K562 (cell line): ENCODE measurements around the gene LY6G6F. TPM values are rescaled to one million over a fixed set of nuclear protein-coding genes. Genes with fewer than 3 reads are reported as not detected.

Source experiments
- CEBPG ChIP-seq, 3 experiments: fragments of 200-800 bp in 1 of 3; sonication (Bioruptor generic) in 1 of 3; sonication (generic) in 1 of 3; formaldehyde crosslinking in 1 of 3; IDR thresholded peaks in 2 of 3; conservative IDR thresholded peaks in 1 of 3; 2 replicates each; pipeline versions ENCODE4 v1.6.1 to v1.8.0; 2016 to 2022; ENCODE audit warnings: missing compliant biosample characterization in 2 of 3, missing genetic modification characterization in 2 of 3, mild to moderate bottlenecking in 1 of 3, missing genetic modification reagents in 1 of 3
- ETV5 ChIP-seq: sonication (generic); formaldehyde crosslinking; IDR thresholded peaks from 2 replicates; pipeline ENCODE4 v1.4.0; 2020; ENCODE audit warnings: low read depth, mild to moderate bottlenecking, missing genetic modification reagents
- KLF13 ChIP-seq: fragments of 450-650 bp; IDR thresholded peaks from 2 replicates; pipeline ENCODE4 v1.6.1; 2016; ENCODE audit warnings: missing genetic modification characterization, low read depth, mild to moderate bottlenecking, missing compliant biosample characterization, moderate library complexity, borderline replicate concordance
- MCM5 ChIP-seq: fragments of 450-650 bp; IDR thresholded peaks from 2 replicates; pipeline ENCODE4 v1.6.1; 2016; ENCODE audit warnings: low read depth
- RBBP5 ChIP-seq: fragments of 200-600 bp; sonication (generic); IDR thresholded peaks from 2 replicates; pipeline ENCODE4 v1.6.1; 2012; ENCODE audit warnings: borderline replicate concordance, mild to moderate bottlenecking, low read length, control low read depth, inconsistent platforms; ENCODE audit not compliant: insufficient read depth, poor library complexity, severe bottlenecking
- RBM14 ChIP-seq: fragments of 200-400 bp; formaldehyde crosslinking; IDR thresholded peaks from 2 replicates; pipeline ENCODE4 v1.6.1; 2018; ENCODE audit warnings: low read depth, mild to moderate bottlenecking, low read length, moderate library complexity, borderline replicate concordance; ENCODE audit not compliant: insufficient read depth
- SOX6 ChIP-seq: fragments of 450-650 bp; IDR thresholded peaks from 2 replicates; pipeline ENCODE4 v1.6.1; 2014; ENCODE audit warnings: mild to moderate bottlenecking
- TEAD1 ChIP-seq, 2 experiments: fragments of 450-650 bp in 1 of 2; sonication (generic) in 1 of 2; formaldehyde crosslinking; IDR thresholded peaks; 2 replicates each; pipeline versions ENCODE4 v1.4.0 to v1.8.0; 2020 to 2022; ENCODE audit warnings: mild to moderate bottlenecking in 2 of 2, missing genetic modification reagents in 1 of 2
- TEAD2 ChIP-seq: fragments of 450-650 bp; IDR thresholded peaks from 2 replicates; pipeline ENCODE4 v1.6.1; 2016; ENCODE audit warnings: missing genetic modification characterization, control low read depth, missing compliant biosample characterization
- ZFX ChIP-seq: sonication (generic); formaldehyde crosslinking; IDR thresholded peaks from 2 replicates; pipeline ENCODE4 v1.8.0; 2022; ENCODE audit warnings: mild to moderate bottlenecking, missing genetic modification reagents, moderate library complexity
- ZNF589 ChIP-seq: fragments of 200-800 bp; sonication (Bioruptor generic); IDR thresholded peaks from 2 replicates; pipeline ENCODE4 v1.6.1; 2016; ENCODE audit warnings: low read depth, missing genetic modification characterization, missing compliant biosample characterization
- polyA plus RNA-seq, 8 experiments: library from polyadenylated mRNA; depleted of rRNA in 4 of 8; stranded (reverse) in 5 of 8; unstranded in 3 of 8; fragments of >200 nt; fragmentation: Nextera tagmentation in 2 of 8; fragmentation: Illumina TruSeq in 1 of 8; extraction: Ambion mirVana in 2 of 8; extraction: Trizol in 1 of 8; gene quantifications; 2 replicates each; pipeline versions ENCODE4 v1.2.1 to v1.2.3, GENCODE V29; 2011 to 2014; ENCODE audit warnings: inconsistent platforms in 1 of 8, missing spikeins in 1 of 8
- total RNA-seq, 7 experiments: library from RNA; depleted of rRNA in 6 of 7; stranded (reverse); fragments of >200 nt in 6 of 7; fragmentation: Illumina TruSeq in 2 of 7; extraction: Trizol in 2 of 7; gene quantifications; 2 replicates each; pipeline versions ENCODE4 v1.2.1 to v1.2.3, GENCODE V29; 2011 to 2021; ENCODE audit warnings: low replicate concordance in 1 of 7
- TF ChIP-seq, protein P1 (sequence below): sonication (generic); formaldehyde crosslinking; IDR thresholded peaks from 2 replicates; pipeline ENCODE4 v1.8.1; 2023; ENCODE audit warnings: mild to moderate bottlenecking, missing genetic modification reagents
- TF ChIP-seq, protein P2 (sequence below): IDR thresholded peaks from 2 replicates; pipeline ENCODE4 v1.6.1; 2011; ENCODE audit not compliant: insufficient read length; ENCODE audit errors: extremely low read depth
- TF ChIP-seq, protein P3 (sequence below), 2 experiments: fragments of 250-450 bp in 1 of 2; fragments of 450-650 bp in 1 of 2; sonication (Bioruptor Pico) in 1 of 2; IDR thresholded peaks; 2 replicates each; pipeline versions ENCODE4 v1.6.1 to v1.8.0; 2016 to 2021; ENCODE audit warnings: mild to moderate bottlenecking in 2 of 2, moderate library complexity in 2 of 2, missing compliant biosample characterization in 1 of 2, missing genetic modification characterization in 1 of 2
- TF ChIP-seq, protein P4 (sequence below): sonication (generic); formaldehyde crosslinking; IDR thresholded peaks from 2 replicates; pipeline ENCODE4 v1.9.0; 2022; ENCODE audit warnings: mild to moderate bottlenecking, missing genetic modification reagents
- TF ChIP-seq, protein P5 (sequence below): fragments of 450-650 bp; formaldehyde crosslinking; conservative IDR thresholded peaks from 2 replicates; pipeline ENCODE4 v1.4.0; 2022; ENCODE audit warnings: mild to moderate bottlenecking, missing genetic modification characterization
- TF ChIP-seq, protein P6 (sequence below): fragments of 250-450 bp; sonication (Bioruptor Pico); IDR thresholded peaks from 2 replicates; pipeline ENCODE4 v1.9.0; 2021; ENCODE audit warnings: mild to moderate bottlenecking, inconsistent platforms

LY6G6F gene
- total and polyA plus RNA-seq, 9 of the 15 experiments (the other 6 are each of a cell fraction or from before 2014, with no cell fraction given), result 0.14 to 0.50 (median 0.28) TPM; not detected in 2

DNA sequence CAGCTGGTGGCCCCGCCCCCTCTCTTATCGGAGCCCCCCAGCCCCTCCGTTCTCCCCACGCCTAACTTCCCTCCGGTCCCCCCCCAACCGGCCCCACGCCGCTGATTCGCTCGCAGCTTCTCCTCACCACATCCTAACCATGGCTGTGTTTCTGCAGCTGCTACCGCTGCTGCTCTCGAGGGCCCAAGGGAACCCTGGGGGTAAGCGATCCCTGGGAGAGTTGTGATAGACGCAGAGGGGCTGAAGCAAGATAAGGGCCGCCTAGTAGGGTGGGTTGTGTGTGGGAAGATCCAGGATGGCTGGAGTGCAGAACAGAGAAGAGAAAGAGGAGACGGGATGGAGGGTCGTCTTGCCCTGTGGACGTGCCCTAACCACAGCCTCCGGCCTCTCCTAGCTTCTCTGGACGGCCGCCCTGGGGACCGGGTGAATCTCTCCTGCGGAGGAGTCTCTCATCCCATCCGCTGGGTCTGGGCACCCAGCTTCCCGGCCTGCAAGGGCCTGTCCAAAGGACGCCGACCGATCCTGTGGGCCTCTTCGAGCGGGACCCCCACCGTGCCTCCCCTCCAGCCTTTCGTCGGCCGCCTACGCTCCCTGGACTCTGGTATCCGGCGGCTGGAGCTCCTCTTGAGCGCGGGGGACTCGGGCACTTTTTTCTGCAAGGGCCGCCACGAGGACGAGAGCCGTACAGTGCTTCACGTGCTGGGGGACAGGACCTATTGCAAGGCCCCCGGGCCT, 16.7 kb downstream of the LY6G6F start, which contains the start of gene MPIG6B (continued):
- TF ChIP-seq, protein P1, sequence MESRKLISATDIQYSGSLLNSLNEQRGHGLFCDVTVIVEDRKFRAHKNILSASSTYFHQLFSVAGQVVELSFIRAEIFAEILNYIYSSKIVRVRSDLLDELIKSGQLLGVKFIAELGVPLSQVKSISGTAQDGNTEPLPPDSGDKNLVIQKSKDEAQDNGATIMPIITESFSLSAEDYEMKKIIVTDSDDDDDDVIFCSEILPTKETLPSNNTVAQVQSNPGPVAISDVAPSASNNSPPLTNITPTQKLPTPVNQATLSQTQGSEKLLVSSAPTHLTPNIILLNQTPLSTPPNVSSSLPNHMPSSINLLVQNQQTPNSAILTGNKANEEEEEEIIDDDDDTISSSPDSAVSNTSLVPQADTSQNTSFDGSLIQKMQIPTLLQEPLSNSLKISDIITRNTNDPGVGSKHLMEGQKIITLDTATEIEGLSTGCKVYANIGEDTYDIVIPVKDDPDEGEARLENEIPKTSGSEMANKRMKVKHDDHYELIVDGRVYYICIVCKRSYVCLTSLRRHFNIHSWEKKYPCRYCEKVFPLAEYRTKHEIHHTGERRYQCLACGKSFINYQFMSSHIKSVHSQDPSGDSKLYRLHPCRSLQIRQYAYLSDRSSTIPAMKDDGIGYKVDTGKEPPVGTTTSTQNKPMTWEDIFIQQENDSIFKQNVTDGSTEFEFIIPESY, result peak; percentile 64; the same call in 1 of the 2 replicates
- TF ChIP-seq ETV5 (CRISPR knock-in tag), result no peak
- TF ChIP-seq RBBP5, result peak; percentile 13
- TF ChIP-seq MCM5, result no peak
- TF ChIP-seq, protein P2, sequence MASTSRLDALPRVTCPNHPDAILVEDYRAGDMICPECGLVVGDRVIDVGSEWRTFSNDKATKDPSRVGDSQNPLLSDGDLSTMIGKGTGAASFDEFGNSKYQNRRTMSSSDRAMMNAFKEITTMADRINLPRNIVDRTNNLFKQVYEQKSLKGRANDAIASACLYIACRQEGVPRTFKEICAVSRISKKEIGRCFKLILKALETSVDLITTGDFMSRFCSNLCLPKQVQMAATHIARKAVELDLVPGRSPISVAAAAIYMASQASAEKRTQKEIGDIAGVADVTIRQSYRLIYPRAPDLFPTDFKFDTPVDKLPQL, result no peak
- TF ChIP-seq TEAD1 (CRISPR knock-in tag; IDR thresholded peaks at IDR 0.05), result 0 out of 4 replicates have a peak, but pooled peaks of 1 of the 2 experiments have one; percentile 50
- TF ChIP-seq TEAD2 (tag), result no peak
- TF ChIP-seq CEBPG (CRISPR knock-in tag; IDR thresholded peaks at IDR 0.05), result 0 out of 2 replicates have a peak, but pooled peaks have one; percentile 14
- TF ChIP-seq CEBPG (tag; conservative IDR thresholded peaks at IDR 0.05 in 1 of 2, IDR thresholded peaks at IDR 0.05 in 1 of 2), result no peak
- TF ChIP-seq RBM14, result no peak
- no peak for TF ChIP-seq ZNF589
- TF ChIP-seq, protein P3, sequence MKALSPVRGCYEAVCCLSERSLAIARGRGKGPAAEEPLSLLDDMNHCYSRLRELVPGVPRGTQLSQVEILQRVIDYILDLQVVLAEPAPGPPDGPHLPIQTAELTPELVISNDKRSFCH (CRISPR knock-in tag; IDR thresholded peaks at IDR 0.05), result no peak
- TF ChIP-seq, protein P3 (tag; IDR thresholded peaks at IDR 0.05), result peak; percentile 61; the same call in 1 of the 2 replicates
- TF ChIP-seq SOX6, result no peak
- no peak for TF ChIP-seq KLF13 (tag)
- TF ChIP-seq ZFX (CRISPR knock-in tag), result 0 out of 2 replicates have a peak, but pooled peaks have one; percentile 43
- TF ChIP-seq, protein P4, sequence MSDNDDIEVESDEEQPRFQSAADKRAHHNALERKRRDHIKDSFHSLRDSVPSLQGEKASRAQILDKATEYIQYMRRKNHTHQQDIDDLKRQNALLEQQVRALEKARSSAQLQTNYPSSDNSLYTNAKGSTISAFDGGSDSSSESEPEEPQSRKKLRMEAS (CRISPR knock-in tag), result peak; percentile 46; the same call in 1 of the 2 replicates
- TF ChIP-seq, protein P5, sequence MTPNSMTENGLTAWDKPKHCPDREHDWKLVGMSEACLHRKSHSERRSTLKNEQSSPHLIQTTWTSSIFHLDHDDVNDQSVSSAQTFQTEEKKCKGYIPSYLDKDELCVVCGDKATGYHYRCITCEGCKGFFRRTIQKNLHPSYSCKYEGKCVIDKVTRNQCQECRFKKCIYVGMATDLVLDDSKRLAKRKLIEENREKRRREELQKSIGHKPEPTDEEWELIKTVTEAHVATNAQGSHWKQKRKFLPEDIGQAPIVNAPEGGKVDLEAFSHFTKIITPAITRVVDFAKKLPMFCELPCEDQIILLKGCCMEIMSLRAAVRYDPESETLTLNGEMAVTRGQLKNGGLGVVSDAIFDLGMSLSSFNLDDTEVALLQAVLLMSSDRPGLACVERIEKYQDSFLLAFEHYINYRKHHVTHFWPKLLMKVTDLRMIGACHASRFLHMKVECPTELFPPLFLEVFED (CRISPR knock-in tag), result peak; percentile 74; the same call in 1 of the 2 replicates
- TF ChIP-seq, protein P6, sequence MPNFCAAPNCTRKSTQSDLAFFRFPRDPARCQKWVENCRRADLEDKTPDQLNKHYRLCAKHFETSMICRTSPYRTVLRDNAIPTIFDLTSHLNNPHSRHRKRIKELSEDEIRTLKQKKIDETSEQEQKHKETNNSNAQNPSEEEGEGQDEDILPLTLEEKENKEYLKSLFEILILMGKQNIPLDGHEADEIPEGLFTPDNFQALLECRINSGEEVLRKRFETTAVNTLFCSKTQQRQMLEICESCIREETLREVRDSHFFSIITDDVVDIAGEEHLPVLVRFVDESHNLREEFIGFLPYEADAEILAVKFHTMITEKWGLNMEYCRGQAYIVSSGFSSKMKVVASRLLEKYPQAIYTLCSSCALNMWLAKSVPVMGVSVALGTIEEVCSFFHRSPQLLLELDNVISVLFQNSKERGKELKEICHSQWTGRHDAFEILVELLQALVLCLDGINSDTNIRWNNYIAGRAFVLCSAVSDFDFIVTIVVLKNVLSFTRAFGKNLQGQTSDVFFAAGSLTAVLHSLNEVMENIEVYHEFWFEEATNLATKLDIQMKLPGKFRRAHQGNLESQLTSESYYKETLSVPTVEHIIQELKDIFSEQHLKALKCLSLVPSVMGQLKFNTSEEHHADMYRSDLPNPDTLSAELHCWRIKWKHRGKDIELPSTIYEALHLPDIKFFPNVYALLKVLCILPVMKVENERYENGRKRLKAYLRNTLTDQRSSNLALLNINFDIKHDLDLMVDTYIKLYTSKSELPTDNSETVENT (CRISPR knock-in tag), result peak; percentile 66; the same call in 1 of the 2 replicates
